HL-60 (cell line): ENCODE measurements around the gene KRT39.

Experiments
- DNase-seq, 2 experiments: peaks; one replicate each; pipeline ENCODE4 v3.0.0-alpha.2; 2010 to 2020; ENCODE audit warnings: low read depth in 1 of 2, low spot score in 1 of 2
- H3K27ac ChIP-seq: fragments of 250-450 bp; sonication (Bioruptor Pico); replicated peaks from 2 replicates; pipeline ENCODE4 v1.5.1; 2020; ENCODE audit warnings: mild to moderate bottlenecking, moderate library complexity
- H3K27me3 ChIP-seq: fragments of 250-450 bp; sonication (Bioruptor Pico); 2 replicates; pipeline ENCODE4 v1.5.1; 2021; ENCODE audit warnings: mild to moderate bottlenecking, moderate library complexity; ENCODE audit not compliant: insufficient read depth, poor library complexity, severe bottlenecking
- H3K4me3 ChIP-seq: replicated peaks from 2 replicates; pipeline ENCODE4 v1.5.1; 2011; ENCODE audit warnings: mild to moderate bottlenecking, control low read depth, low read length; ENCODE audit not compliant: insufficient read depth
- GABPA ChIP-seq: IDR thresholded peaks from 2 replicates; pipeline ENCODE4 v1.6.1; 2012; ENCODE audit warnings: low read depth
- POLR2AphosphoS5 ChIP-seq: IDR thresholded peaks from 2 replicates; pipeline ENCODE4 v1.6.1; 2012; ENCODE audit warnings: low read depth
- SPI1 ChIP-seq: IDR thresholded peaks from 2 replicates; pipeline ENCODE4 v1.6.1; 2012; ENCODE audit warnings: low read depth, mild to moderate bottlenecking, borderline replicate concordance
- TF ChIP-seq, protein P1 (sequence below): IDR thresholded peaks from one replicate; pipeline ENCODE4 v1.5.1; 2011; ENCODE audit warnings: low read length, control low read depth, inconsistent platforms; ENCODE audit not compliant: insufficient read depth
- TF ChIP-seq, protein P2 (sequence below): IDR thresholded peaks from 2 replicates; pipeline ENCODE4 v1.6.1; 2012; ENCODE audit warnings: low read depth; ENCODE audit not compliant: insufficient replicate concordance

The KRT39 gene

DNA sequence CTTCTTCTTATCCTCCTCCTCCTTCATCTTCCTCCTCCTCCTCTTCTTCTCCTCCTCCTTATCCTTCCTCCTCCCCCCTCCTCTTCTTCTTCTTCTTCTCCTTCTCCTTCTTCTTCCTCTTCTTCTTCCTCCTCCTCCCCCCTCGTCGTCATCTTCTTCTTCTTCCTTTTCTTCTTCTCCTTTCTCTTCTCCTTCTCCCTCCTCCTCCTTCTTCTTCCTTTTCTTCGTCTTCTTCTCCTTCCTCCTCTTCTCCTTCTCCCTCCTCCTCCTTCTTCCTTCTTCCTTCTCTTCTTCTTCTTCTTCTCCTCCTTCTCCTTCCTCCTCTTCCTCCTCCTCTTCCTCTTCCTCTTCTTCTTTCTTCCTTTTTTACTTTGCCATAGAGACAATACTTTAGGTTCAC is 24.2 kb downstream of the KRT39 start:
- TF ChIP-seq, protein P1, sequence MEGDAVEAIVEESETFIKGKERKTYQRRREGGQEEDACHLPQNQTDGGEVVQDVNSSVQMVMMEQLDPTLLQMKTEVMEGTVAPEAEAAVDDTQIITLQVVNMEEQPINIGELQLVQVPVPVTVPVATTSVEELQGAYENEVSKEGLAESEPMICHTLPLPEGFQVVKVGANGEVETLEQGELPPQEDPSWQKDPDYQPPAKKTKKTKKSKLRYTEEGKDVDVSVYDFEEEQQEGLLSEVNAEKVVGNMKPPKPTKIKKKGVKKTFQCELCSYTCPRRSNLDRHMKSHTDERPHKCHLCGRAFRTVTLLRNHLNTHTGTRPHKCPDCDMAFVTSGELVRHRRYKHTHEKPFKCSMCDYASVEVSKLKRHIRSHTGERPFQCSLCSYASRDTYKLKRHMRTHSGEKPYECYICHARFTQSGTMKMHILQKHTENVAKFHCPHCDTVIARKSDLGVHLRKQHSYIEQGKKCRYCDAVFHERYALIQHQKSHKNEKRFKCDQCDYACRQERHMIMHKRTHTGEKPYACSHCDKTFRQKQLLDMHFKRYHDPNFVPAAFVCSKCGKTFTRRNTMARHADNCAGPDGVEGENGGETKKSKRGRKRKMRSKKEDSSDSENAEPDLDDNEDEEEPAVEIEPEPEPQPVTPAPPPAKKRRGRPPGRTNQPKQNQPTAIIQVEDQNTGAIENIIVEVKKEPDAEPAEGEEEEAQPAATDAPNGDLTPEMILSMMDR = no peak
- TF ChIP-seq SPI1 = no peak
- TF ChIP-seq GABPA = no peak
- no peak for TF ChIP-seq POLR2AphosphoS5
- TF ChIP-seq, protein P2, sequence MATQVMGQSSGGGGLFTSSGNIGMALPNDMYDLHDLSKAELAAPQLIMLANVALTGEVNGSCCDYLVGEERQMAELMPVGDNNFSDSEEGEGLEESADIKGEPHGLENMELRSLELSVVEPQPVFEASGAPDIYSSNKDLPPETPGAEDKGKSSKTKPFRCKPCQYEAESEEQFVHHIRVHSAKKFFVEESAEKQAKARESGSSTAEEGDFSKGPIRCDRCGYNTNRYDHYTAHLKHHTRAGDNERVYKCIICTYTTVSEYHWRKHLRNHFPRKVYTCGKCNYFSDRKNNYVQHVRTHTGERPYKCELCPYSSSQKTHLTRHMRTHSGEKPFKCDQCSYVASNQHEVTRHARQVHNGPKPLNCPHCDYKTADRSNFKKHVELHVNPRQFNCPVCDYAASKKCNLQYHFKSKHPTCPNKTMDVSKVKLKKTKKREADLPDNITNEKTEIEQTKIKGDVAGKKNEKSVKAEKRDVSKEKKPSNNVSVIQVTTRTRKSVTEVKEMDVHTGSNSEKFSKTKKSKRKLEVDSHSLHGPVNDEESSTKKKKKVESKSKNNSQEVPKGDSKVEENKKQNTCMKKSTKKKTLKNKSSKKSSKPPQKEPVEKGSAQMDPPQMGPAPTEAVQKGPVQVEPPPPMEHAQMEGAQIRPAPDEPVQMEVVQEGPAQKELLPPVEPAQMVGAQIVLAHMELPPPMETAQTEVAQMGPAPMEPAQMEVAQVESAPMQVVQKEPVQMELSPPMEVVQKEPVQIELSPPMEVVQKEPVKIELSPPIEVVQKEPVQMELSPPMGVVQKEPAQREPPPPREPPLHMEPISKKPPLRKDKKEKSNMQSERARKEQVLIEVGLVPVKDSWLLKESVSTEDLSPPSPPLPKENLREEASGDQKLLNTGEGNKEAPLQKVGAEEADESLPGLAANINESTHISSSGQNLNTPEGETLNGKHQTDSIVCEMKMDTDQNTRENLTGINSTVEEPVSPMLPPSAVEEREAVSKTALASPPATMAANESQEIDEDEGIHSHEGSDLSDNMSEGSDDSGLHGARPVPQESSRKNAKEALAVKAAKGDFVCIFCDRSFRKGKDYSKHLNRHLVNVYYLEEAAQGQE = no peak
- Histone ChIP-seq H3K27ac (no peak overlapping the region), H3K27me3 (no peaks in the 10 kb centered on the region), H3K4me3 (no peak overlapping the region)
- no peak for DNase-seq

DNA sequence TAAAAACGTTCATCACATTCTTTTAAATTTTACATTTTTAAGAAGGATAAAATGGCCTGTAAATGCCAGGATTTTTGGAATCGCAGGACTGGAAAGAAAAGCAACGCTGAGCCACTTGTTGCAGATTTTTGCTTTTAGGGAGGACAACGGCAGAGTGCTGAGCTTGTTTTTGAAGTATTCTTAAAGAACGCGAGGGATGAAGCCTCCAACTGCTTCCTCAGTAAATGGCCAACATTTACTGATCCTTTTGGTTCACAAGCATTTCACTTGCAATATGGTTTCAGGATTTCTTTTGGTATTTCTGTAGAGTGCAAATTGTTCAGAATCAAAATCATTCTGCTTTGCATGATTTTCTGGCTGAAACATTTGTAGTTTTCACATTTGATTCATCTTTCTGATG is 26.5 kb downstream of the KRT39 start:
- TF ChIP-seq, protein P2 = no peak
- TF ChIP-seq GABPA (no peak), SPI1 (no peak), POLR2AphosphoS5 (no peak)
- TF ChIP-seq, protein P1 = no peak
- Histone ChIP-seq H3K4me3 (no peak overlapping the region), H3K27me3 (no peaks in the 10 kb centered on the region), H3K27ac (no peak overlapping the region)
- DNase-seq = no peak

DNA sequence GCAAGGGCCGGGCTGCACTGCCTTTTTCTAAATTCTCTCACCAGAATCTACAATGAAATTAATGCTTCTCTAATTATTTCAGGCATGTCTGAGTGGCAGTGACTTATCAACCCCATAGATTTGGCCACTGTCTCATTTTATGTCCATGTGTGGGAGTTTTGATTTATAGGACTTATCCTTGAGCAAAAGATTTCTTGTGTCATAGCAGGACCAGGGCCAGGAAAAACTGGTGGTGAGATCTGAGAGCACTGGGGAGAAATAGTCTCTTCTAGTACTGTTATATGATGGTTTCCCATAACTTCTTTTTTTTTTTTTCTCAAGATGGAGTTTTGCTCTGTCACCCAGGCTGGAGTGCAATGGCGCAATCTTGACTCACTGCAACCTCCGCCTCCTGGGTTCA is 27.8 kb downstream of the KRT39 start:
- H3K27me3 ChIP-seq = no peaks in the 10 kb centered on the region
- no peak for DNase-seq

More for the DNA sequence above, 27.8 kb downstream of the KRT39 start:
- H3K4me3 ChIP-seq = no peak overlapping the region
- TF ChIP-seq, protein P1 = no peak
- no peak for TF ChIP-seq SPI1
- no peak for TF ChIP-seq POLR2AphosphoS5
- TF ChIP-seq GABPA = no peak
- TF ChIP-seq, protein P2 = no peak
- no peak overlapping the region for H3K27ac ChIP-seq
